Ramos (cell line): ENCODE measurements around the gene FGF14.

Experiments
- in situ Hi-C: fragments of 300-500 bp; cut with MboI; formaldehyde crosslinking; loops from one replicate; pipeline ENCODE4 v1.14.3; 2022; ENCODE audit warnings: low sequenced_read_pairs; ENCODE audit not compliant: unreplicated experiment

The FGF14 gene

GRCh38 chr13:101708115-101708514 is 693.7 kb downstream of the FGF14 start:
- in situ Hi-C loops: no loop called here

GRCh38 chr13:101707659-101708058 is 694.2 kb downstream of the FGF14 start:
- in situ Hi-C loops: no loop called here

- in situ Hi-C loops: no loop called here
These were observed 695.2 kb downstream of the FGF14 start for GRCh38 chr13:101706651-101707050.

GRCh38 chr13:101703838-101704237 is 698.0 kb downstream of the FGF14 start:
- in situ Hi-C loops: no loop called here

- in situ Hi-C loops: no loop called here
These were observed 698.8 kb downstream of the FGF14 start for GRCh38 chr13:101703081-101703480.

- in situ Hi-C loops: no loop called here
These were observed 701.2 kb downstream of the FGF14 start for GRCh38 chr13:101700598-101700997.

- in situ Hi-C loops: no loop called here
These were observed 703.4 kb downstream of the FGF14 start for GRCh38 chr13:101698400-101698799.

GRCh38 chr13:101697745-101698144 is 704.1 kb downstream of the FGF14 start:
- in situ Hi-C loops: no loop called here

GRCh38 chr13:101695870-101696516 is 705.9 kb downstream of the FGF14 start:
- in situ Hi-C loops: no loop called here

GRCh38 chr13:101691341-101691860 is 710.4 kb downstream of the FGF14 start:
- in situ Hi-C loops: no loop called here

GRCh38 chr13:101690871-101691270 is 711.0 kb downstream of the FGF14 start:
- in situ Hi-C loops: no loop called here

- in situ Hi-C loops: no loop called here
These were observed 715.8 kb downstream of the FGF14 start for GRCh38 chr13:101686003-101686402.

- in situ Hi-C loops: no loop called here
These were observed 720.0 kb downstream of the FGF14 start for GRCh38 chr13:101681834-101682233.

GRCh38 chr13:101673360-101674105 is 728.3 kb downstream of the FGF14 start:
- in situ Hi-C loops: no loop called here

GRCh38 chr13:101661839-101662238 is 740.0 kb downstream of the FGF14 start:
- in situ Hi-C loops: no loop called here
